Fibroblast of lung (primary cell): ENCODE results near the gene MYH15.

Experiments used
- CTCF ChIP-seq, 2 donors: IDR thresholded peaks in 1 of 2; conservative IDR thresholded peaks in 1 of 2; 1 replicate in 1 of 2; 2 replicates in 1 of 2; pipeline ENCODE4 v1.5.1; 2011 to 2012; ENCODE audit warnings: low read length in 2 of 2, control low read depth in 1 of 2, inconsistent platforms in 1 of 2, low read depth in 1 of 2, mild to moderate bottlenecking in 1 of 2
- EZH2 ChIP-seq: IDR thresholded peaks from 2 replicates; pipeline ENCODE4 v1.5.1; 2012; ENCODE audit warnings: low read length, control low read depth, mild to moderate bottlenecking; ENCODE audit errors: missing control alignments

- TF ChIP-seq CTCF (conservative IDR thresholded peaks at IDR 0.05 in 1 of 2, IDR thresholded peaks at IDR 0.05 in 1 of 2; ENCODE audit: low read depth in 1 of 2, low read length in 2 of 2) = no peak
- no peak for TF ChIP-seq EZH2
Observed at GRCh38 chr3:108505811-108506210, 4.6 kb downstream of the MYH15 start.
